22Rv1 (cell line): ENCODE measurements around the gene ARHGEF10L.

Experiments used
- ZFX ChIP-seq: fragments of 450-650 bp; IDR thresholded peaks from 2 replicates; pipeline ENCODE4 v1.6.1; 2017; ENCODE audit warnings: antibody characterized with exemption, borderline replicate concordance
- TF ChIP-seq, protein P1 (sequence below): fragments of 450-650 bp; IDR thresholded peaks from 2 replicates; pipeline ENCODE4 v1.5.1; 2017; ENCODE audit warnings: mild to moderate bottlenecking

DNA sequence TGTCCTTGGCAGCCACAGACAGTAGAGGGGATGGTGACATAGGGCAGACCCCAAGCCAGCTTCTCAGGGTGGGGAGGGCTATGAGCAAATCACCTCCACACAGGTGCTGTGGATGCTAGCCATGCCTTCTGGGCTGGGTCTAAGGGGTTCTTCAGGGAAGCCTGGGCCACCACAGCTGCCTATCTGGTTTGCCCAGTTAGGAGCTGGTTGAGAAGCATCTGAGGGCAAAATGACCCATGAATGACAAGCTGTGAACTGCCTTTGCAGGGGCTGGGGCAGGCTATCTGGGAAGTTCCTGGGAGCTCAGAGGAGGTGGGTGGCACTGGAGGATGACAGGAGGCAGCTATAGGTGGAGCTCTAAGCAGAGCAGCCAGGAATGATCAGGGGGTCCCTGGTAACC, 10.1 kb upstream of the ARHGEF10L start:
- TF ChIP-seq, protein P1, sequence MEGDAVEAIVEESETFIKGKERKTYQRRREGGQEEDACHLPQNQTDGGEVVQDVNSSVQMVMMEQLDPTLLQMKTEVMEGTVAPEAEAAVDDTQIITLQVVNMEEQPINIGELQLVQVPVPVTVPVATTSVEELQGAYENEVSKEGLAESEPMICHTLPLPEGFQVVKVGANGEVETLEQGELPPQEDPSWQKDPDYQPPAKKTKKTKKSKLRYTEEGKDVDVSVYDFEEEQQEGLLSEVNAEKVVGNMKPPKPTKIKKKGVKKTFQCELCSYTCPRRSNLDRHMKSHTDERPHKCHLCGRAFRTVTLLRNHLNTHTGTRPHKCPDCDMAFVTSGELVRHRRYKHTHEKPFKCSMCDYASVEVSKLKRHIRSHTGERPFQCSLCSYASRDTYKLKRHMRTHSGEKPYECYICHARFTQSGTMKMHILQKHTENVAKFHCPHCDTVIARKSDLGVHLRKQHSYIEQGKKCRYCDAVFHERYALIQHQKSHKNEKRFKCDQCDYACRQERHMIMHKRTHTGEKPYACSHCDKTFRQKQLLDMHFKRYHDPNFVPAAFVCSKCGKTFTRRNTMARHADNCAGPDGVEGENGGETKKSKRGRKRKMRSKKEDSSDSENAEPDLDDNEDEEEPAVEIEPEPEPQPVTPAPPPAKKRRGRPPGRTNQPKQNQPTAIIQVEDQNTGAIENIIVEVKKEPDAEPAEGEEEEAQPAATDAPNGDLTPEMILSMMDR, result no peak
- TF ChIP-seq ZFX, result no peak
